ENCODE results near the gene SNAP25. TPM values are rescaled to one million over a fixed set of nuclear protein-coding genes. Genes with fewer than 3 reads are reported as not detected.

The SNAP25 gene
- total RNA-seq, 2 donors from 2014 or later = 0.11 TPM; not detected in 1

GRCh38 chr20:10171864-10172751, 46.5 kb upstream of the SNAP25 start:
- Mint-ChIP-seq H3K4me1 (peaks cover 6% of the 10 kb centered on the region), H3K4me3 (peak overlapping the region; percentile 58), H3K36me3 (ENCODE audit: low read depth) (no peaks in the 10 kb centered on the region), H3K27me3 (ENCODE audit: insufficient read depth) (peaks cover 28% of the 10 kb centered on the region), H3K27ac (peak overlapping the region; percentile 72), H3K9me3 (no peaks in the 10 kb centered on the region)
- H3K36me3 ChIP-seq (ENCODE audit: control insufficient read depth, insufficient read depth, low read length) = no peaks in the 10 kb centered on the region
- DNase-seq = peak; percentile 88
- no peak overlapping the region for H3K9ac ChIP-seq (ENCODE audit: extremely low read depth, low read length, poor library complexity, severe bottlenecking)
- no peaks in the 10 kb centered on the region for H3K9me3 ChIP-seq (ENCODE audit: control insufficient read depth, low read length)
- TF ChIP-seq CTCF (conservative IDR thresholded peaks at IDR 0.05) = peak; percentile 24
- H3K4me1 ChIP-seq (ENCODE audit: control insufficient read depth, insufficient read depth, low read length) = no peaks in the 10 kb centered on the region
- H3K27ac ChIP-seq (ENCODE audit: low read depth, low read length) = no peak overlapping the region
- 18 to 19% methylated on average over 19 to 47 of the region's 47 CpGs for WGBS, 2 experiments (ENCODE audit: insufficient coverage in 1 of 2, insufficient read length in 1 of 2)
- peak overlapping the region; percentile 78 for H3K4me3 ChIP-seq (ENCODE audit: low read length)
- H3K27me3 ChIP-seq (ENCODE audit: control insufficient read depth, insufficient read depth, low read length, poor library complexity, severe bottlenecking) = peaks cover 39% of the 10 kb centered on the region

- no peaks in the 10 kb centered on the region for H3K9me3 ChIP-seq (ENCODE audit: control insufficient read depth, low read length)
- 92 to 97% methylated on average over 11 to 16 of the region's 16 CpGs for WGBS, 2 experiments (ENCODE audit: insufficient coverage in 1 of 2, insufficient read length in 1 of 2)
- H3K4me3 Mint-ChIP-seq = peak overlapping the region; percentile 58
- peaks cover 6% of the 10 kb centered on the region for H3K4me1 Mint-ChIP-seq
- H3K9me3 Mint-ChIP-seq = no peaks in the 10 kb centered on the region
- H3K9ac ChIP-seq (ENCODE audit: extremely low read depth, low read length, poor library complexity, severe bottlenecking) = no peak overlapping the region
- DNase-seq = no peak
- no peaks in the 10 kb centered on the region for H3K36me3 ChIP-seq (ENCODE audit: control insufficient read depth, insufficient read depth, low read length)
- H3K27ac ChIP-seq (ENCODE audit: low read depth, low read length) = no peak overlapping the region
- no peaks in the 10 kb centered on the region for H3K36me3 Mint-ChIP-seq (ENCODE audit: low read depth)
- H3K27me3 ChIP-seq (ENCODE audit: control insufficient read depth, insufficient read depth, low read length, poor library complexity, severe bottlenecking) = peaks cover 39% of the 10 kb centered on the region
- H3K4me1 ChIP-seq (ENCODE audit: control insufficient read depth, insufficient read depth, low read length) = no peaks in the 10 kb centered on the region
- no peak overlapping the region for H3K27ac Mint-ChIP-seq
- peaks cover 26% of the 10 kb centered on the region for H3K27me3 Mint-ChIP-seq (ENCODE audit: insufficient read depth)
- no peak for TF ChIP-seq CTCF (conservative IDR thresholded peaks at IDR 0.05)
- peak overlapping the region; percentile 78 for H3K4me3 ChIP-seq (ENCODE audit: low read length)
Observed at GRCh38 chr20:10172998-10173655, 45.5 kb upstream of the SNAP25 start.

GRCh38 chr20:10174400-10174799, 44.2 kb upstream of the SNAP25 start:
- Mint-ChIP-seq H3K9me3 (no peaks in the 10 kb centered on the region), H3K27ac (no peak overlapping the region), H3K4me1 (peaks cover 6% of the 10 kb centered on the region), H3K4me3 (no peak overlapping the region), H3K27me3 (ENCODE audit: insufficient read depth) (peaks cover 26% of the 10 kb centered on the region), H3K36me3 (ENCODE audit: low read depth) (no peaks in the 10 kb centered on the region)
- Histone ChIP-seq H3K9me3 (ENCODE audit: control insufficient read depth, low read length) (no peaks in the 10 kb centered on the region), H3K36me3 (ENCODE audit: control insufficient read depth, insufficient read depth, low read length) (no peaks in the 10 kb centered on the region), H3K4me3 (ENCODE audit: low read length) (no peak overlapping the region), H3K27ac (ENCODE audit: low read depth, low read length) (no peak overlapping the region), H3K9ac (ENCODE audit: extremely low read depth, low read length, poor library complexity, severe bottlenecking) (no peak overlapping the region), H3K4me1 (ENCODE audit: control insufficient read depth, insufficient read depth, low read length) (no peaks in the 10 kb centered on the region), H3K27me3 (ENCODE audit: control insufficient read depth, insufficient read depth, low read length, poor library complexity, severe bottlenecking) (peaks cover 39% of the 10 kb centered on the region)
- no peak for TF ChIP-seq CTCF (conservative IDR thresholded peaks at IDR 0.05)
- no peak for DNase-seq
- 90% methylated on average over 1 of the region's 1 CpG; no CpG with 5 or more reads in 1 of the 2 experiments for WGBS, 2 experiments (ENCODE audit: insufficient coverage in 1 of 2, insufficient read length in 1 of 2)

Data from endodermal cell (in vitro differentiated cells).